HCT116 (cell line): ENCODE measurements around the gene ELF3.

Experiments used
- ATF3 ChIP-seq: IDR thresholded peaks from 2 replicates; pipeline ENCODE4 v1.6.1; 2012
- CEBPB ChIP-seq: IDR thresholded peaks from 2 replicates; pipeline ENCODE4 v1.6.1; 2012; ENCODE audit warnings: low read depth
- CTCF ChIP-seq, 3 experiments: fragments of 200-600 bp in 1 of 3; sonication (generic) in 1 of 3; IDR thresholded peaks in 2 of 3; conservative IDR thresholded peaks in 1 of 3; 2 replicates each; pipeline ENCODE4 v1.5.1; 2012 to 2017; ENCODE audit warnings: low read depth in 2 of 3, low read length in 2 of 3, antibody characterized with exemption in 1 of 3, borderline replicate concordance in 1 of 3, control low read depth in 1 of 3, mild to moderate bottlenecking in 1 of 3, mixed read lengths in 1 of 3, mixed run types in 1 of 3, moderate library complexity in 1 of 3; ENCODE audit not compliant: insufficient read depth in 1 of 3
- EZH2 ChIP-seq: fragments of 200-600 bp; sonication (generic); IDR thresholded peaks from 2 replicates; pipeline ENCODE4 v1.6.1; 2017; ENCODE audit warnings: antibody characterized with exemption, mixed run types
- EZH2phosphoT487 ChIP-seq: fragments of 200-600 bp; IDR thresholded peaks from 2 replicates; pipeline ENCODE4 v1.6.1; 2018; ENCODE audit warnings: antibody characterized with exemption, borderline replicate concordance
- MAX ChIP-seq: IDR thresholded peaks from 2 replicates; pipeline ENCODE4 v1.6.1; 2012
- POLR2A ChIP-seq: IDR thresholded peaks from 2 replicates; pipeline ENCODE4 v1.7.0; 2011; ENCODE audit warnings: borderline replicate concordance; ENCODE audit not compliant: insufficient read depth, insufficient read length; ENCODE audit errors: extremely low read depth
- POLR2AphosphoS5 ChIP-seq: IDR thresholded peaks from 2 replicates; pipeline ENCODE4 v1.6.1; 2011; ENCODE audit warnings: mild to moderate bottlenecking, low read depth, low read length, moderate library complexity
- RAD21 ChIP-seq: IDR thresholded peaks from 2 replicates; pipeline ENCODE4 v1.6.1; 2012; ENCODE audit warnings: low read depth, mild to moderate bottlenecking
- SP1 ChIP-seq: IDR thresholded peaks from 2 replicates; pipeline ENCODE4 v1.6.1; 2012; ENCODE audit warnings: low read depth
- SRF ChIP-seq: IDR thresholded peaks from 2 replicates; pipeline ENCODE4 v1.6.1; 2012; ENCODE audit warnings: low read depth
- TCF7L2 ChIP-seq: IDR thresholded peaks from 2 replicates; pipeline ENCODE4 v1.7.0; 2011; ENCODE audit warnings: borderline replicate concordance, inconsistent platforms; ENCODE audit not compliant: insufficient read depth, insufficient read length; ENCODE audit errors: extremely low read depth
- YY1 ChIP-seq: IDR thresholded peaks from 2 replicates; pipeline ENCODE4 v1.6.1; 2011; ENCODE audit warnings: low read length, low read depth, moderate library complexity, mild to moderate bottlenecking; ENCODE audit not compliant: insufficient replicate concordance; ENCODE audit errors: extremely low read depth
- ZNF274 ChIP-seq: fragments of 200-500 bp; sonication (Bioruptor generic); IDR thresholded peaks from 2 replicates; pipeline ENCODE4 v1.6.1; 2014; ENCODE audit warnings: mild to moderate bottlenecking, low read depth, low read length, inconsistent platforms

GRCh38 chr1:202007304-202007703 is 3.1 kb upstream of the ELF3 start:
- TF ChIP-seq CTCF (IDR thresholded peaks at IDR 0.05 in 2 of 3, conservative IDR thresholded peaks at IDR 0.05 in 1 of 3; ENCODE audit: borderline replicate concordance in 1 of 3, insufficient read depth in 1 of 3, low read depth in 2 of 3, low read length in 2 of 3) (no peak), POLR2A (no peak), CEBPB (no peak), RAD21 (no peak), EZH2phosphoT487 (no peak), POLR2AphosphoS5 (no peak), MAX (no peak), SRF (no peak), EZH2 (no peak), TCF7L2 (no peak), ATF3 (no peak), SP1 (no peak), YY1 (no peak), ZNF274 (no peak)
